GM12872 (cell line): ENCODE measurements around the gene L3MBTL2.

Experiments
- TF ChIP-seq, protein P1 (sequence below): IDR thresholded peaks from 3 replicates; pipeline ENCODE4 v1.5.1; 2011; ENCODE audit warnings: low read depth, mild to moderate bottlenecking, low read length, moderate library complexity; ENCODE audit not compliant: insufficient read depth

Gene L3MBTL2

GRCh38 chr22:41198027-41198580 lies 7.0 kb upstream of the L3MBTL2 start:
- TF ChIP-seq, protein P1, sequence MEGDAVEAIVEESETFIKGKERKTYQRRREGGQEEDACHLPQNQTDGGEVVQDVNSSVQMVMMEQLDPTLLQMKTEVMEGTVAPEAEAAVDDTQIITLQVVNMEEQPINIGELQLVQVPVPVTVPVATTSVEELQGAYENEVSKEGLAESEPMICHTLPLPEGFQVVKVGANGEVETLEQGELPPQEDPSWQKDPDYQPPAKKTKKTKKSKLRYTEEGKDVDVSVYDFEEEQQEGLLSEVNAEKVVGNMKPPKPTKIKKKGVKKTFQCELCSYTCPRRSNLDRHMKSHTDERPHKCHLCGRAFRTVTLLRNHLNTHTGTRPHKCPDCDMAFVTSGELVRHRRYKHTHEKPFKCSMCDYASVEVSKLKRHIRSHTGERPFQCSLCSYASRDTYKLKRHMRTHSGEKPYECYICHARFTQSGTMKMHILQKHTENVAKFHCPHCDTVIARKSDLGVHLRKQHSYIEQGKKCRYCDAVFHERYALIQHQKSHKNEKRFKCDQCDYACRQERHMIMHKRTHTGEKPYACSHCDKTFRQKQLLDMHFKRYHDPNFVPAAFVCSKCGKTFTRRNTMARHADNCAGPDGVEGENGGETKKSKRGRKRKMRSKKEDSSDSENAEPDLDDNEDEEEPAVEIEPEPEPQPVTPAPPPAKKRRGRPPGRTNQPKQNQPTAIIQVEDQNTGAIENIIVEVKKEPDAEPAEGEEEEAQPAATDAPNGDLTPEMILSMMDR = 0 out of 3 replicates have a peak, but pooled peaks have one; percentile 8

DNA sequence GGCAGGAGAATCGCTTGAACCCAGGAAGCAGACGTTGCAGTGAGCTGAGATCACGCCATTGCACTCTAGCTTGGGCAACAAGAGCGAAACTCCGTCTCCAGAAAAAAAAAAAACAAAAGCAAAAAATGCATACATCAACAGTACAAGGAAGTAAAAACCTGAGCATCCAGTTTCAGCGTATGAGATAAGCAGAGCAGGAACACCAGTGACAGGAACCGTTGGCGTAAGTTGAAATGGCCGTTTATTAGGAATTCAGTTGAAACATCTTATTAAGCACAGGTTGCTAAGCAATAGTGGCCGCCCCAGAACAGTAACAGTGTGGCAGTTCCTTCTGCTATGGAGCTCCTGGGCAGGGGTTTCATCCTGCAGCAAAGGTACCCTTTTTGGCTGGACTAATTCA lies 4.0 kb upstream of the L3MBTL2 start:
- TF ChIP-seq, protein P1 = no peak

- TF ChIP-seq, protein P1 = no peak
These were observed 2.0 kb upstream of the L3MBTL2 start for GRCh38 chr22:41203118-41203517.

- TF ChIP-seq, protein P1 = no peak
These were observed 1.0 kb upstream of the L3MBTL2 start for GRCh38 chr22:41204066-41204465.

DNA sequence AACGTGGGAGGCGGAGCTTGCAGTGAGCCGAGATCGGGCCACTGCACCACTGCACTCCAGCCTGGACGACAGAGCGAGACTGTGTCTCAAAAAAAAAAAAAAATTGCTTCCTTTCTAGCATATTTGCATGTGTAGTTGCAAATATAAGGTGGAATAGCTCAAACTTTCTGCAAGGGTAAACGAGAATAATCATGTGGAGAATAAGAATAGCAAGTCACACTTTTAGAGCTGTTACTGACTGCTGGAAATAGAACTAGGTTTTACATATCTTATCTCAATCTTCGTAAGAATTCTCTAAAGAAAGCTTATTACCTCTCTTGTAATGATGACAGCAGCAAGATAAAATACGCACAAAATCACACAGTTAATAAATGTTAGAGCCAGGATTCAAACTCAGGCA lies 1.6 kb downstream of the L3MBTL2 start:
- TF ChIP-seq, protein P1 = no peak

DNA sequence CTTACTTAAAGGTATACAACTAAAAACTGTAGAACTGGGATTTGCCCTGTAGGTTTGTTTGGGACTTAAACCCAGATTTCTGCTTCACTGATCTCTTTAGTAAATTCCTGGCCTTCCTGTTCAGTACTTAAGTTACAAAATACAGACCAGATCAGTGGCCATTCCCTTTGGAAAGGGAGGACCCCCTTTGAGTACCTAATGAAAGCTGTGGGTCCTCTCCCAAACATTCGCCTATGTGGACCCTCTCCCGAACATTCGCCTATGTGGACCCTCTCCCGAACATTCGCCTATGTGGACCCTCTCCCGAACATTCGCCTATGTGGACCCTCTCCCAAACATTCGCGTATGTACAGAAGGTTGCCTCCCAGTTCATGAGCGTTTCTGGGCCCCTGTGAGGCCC lies 10.3 kb downstream of the L3MBTL2 start:
- TF ChIP-seq, protein P1 = no peak

GRCh38 chr22:41215926-41216325 lies 10.8 kb downstream of the L3MBTL2 start:
- TF ChIP-seq, protein P1 = no peak
